H1 (cell line): ENCODE results near the gene CCDC91. TPM values are rescaled to one million over a fixed set of nuclear protein-coding genes. Genes with fewer than 3 reads are reported as not detected.

Experiments
- CTCF ChIA-PET: fragments of 300-600 bp; sonication (Branson Sonifier 250); formaldehyde crosslinking; loops from one replicate; lab custom pipeline; 2021; ENCODE audit not compliant: partially characterized antibody; lab: Charles Lee
- POLR2A ChIA-PET: fragments of 300-600 bp; sonication (Branson Sonifier 250); formaldehyde crosslinking; loops from one replicate; lab custom pipeline; 2021; ENCODE audit warnings: inconsistent platforms; ENCODE audit not compliant: partially characterized antibody; lab: Charles Lee
- DNase-seq, 2 experiments: peaks; one replicate each; pipeline versions ENCODE4 v3.0.0 to v3.0.0-alpha.2; 2010 to 2022; ENCODE audit warnings: low spot score in 2 of 2, low read depth in 1 of 2, mixed read lengths in 1 of 2
- FAIRE-seq: peaks from 2 replicates; lab custom pipeline; 2011; peaks lifted over from hg19 to GRCh38; lab: Jason Lieb, UNC
- H2AFZ ChIP-seq: 2 replicates; pipeline ENCODE4 v1.8.1; 2012; ENCODE audit warnings: low read length, inconsistent platforms
- H2AK5ac ChIP-seq: 2 replicates; pipeline ENCODE4 v1.6.1; 2013; ENCODE audit warnings: low read depth, low read length
- H2BK120ac ChIP-seq: replicated peaks from 2 replicates; pipeline ENCODE3; 2013; ENCODE audit warnings: low read depth, low read length, inconsistent platforms
- H2BK12ac ChIP-seq: 2 replicates; pipeline ENCODE4 v1.6.1; 2013; ENCODE audit warnings: low read depth, low read length
- H2BK15ac ChIP-seq: 2 replicates; pipeline ENCODE4 v1.6.1; 2013; ENCODE audit warnings: low read length
- H2BK20ac ChIP-seq: 2 replicates; pipeline ENCODE4 v1.6.1; 2013; ENCODE audit warnings: low read length
- H2BK5ac ChIP-seq: 2 replicates; pipeline ENCODE4 v1.6.1; 2013; ENCODE audit warnings: low read depth, low read length
- H3K14ac ChIP-seq: 2 replicates; pipeline ENCODE4 v1.6.1; 2013; ENCODE audit warnings: inconsistent platforms; ENCODE audit not compliant: insufficient read length
- H3K18ac ChIP-seq: 2 replicates; pipeline ENCODE4 v1.6.1; 2013; ENCODE audit warnings: low read length; ENCODE audit errors: extremely low read depth
- H3K23ac ChIP-seq: 2 replicates; pipeline ENCODE4 v1.6.1; 2013; ENCODE audit warnings: inconsistent platforms; ENCODE audit not compliant: insufficient read length
- H3K23me2 ChIP-seq: 2 replicates; pipeline ENCODE4 v1.6.1; 2013; ENCODE audit warnings: low read depth, low read length
- H3K27ac ChIP-seq: 2 replicates; pipeline ENCODE4 v1.6.1; 2011; ENCODE audit warnings: low read depth, low read length, inconsistent platforms
- H3K27me3 ChIP-seq, 4 experiments: replicated peaks in 1 of 4; 1 replicate in 1 of 4; 2 replicates in 3 of 4; pipeline versions ENCODE4 v1.6.1 to v1.8.1; 2011 to 2013; ENCODE audit warnings: low read length in 3 of 4, mild to moderate bottlenecking in 3 of 4, inconsistent platforms in 2 of 4, mixed read lengths in 2 of 4, moderate library complexity in 1 of 4; ENCODE audit not compliant: control insufficient read depth in 3 of 4, insufficient read depth in 3 of 4; ENCODE audit errors: extremely low read depth in 1 of 4
- H3K36me3 ChIP-seq, 4 experiments: 2 replicates each; pipeline versions ENCODE4 v1.6.1 to v1.8.1; 2011 to 2013; ENCODE audit warnings: mild to moderate bottlenecking in 4 of 4, low read length in 3 of 4, moderate library complexity in 2 of 4, control low read depth in 1 of 4, inconsistent platforms in 1 of 4; ENCODE audit not compliant: insufficient read depth in 4 of 4, control insufficient read depth in 2 of 4
- H3K4ac ChIP-seq: replicated peaks from 2 replicates; pipeline ENCODE3; 2013; ENCODE audit warnings: low read length, low read depth, mixed read lengths, inconsistent platforms; ENCODE audit not compliant: insufficient read length
- H3K4me1 ChIP-seq, 4 experiments: replicated peaks in 1 of 4; 1 replicate in 1 of 4; 2 replicates in 3 of 4; pipeline versions ENCODE4 v1.6.1 to v1.8.1; 2011 to 2013; ENCODE audit warnings: low read length in 3 of 4, inconsistent platforms in 2 of 4, mixed read lengths in 1 of 4; ENCODE audit not compliant: insufficient read depth in 4 of 4, control insufficient read depth in 3 of 4
- H3K4me2 ChIP-seq, 2 experiments: 2 replicates each; pipeline versions ENCODE4 v1.6.1 to v1.8.1; 2011 to 2013; ENCODE audit warnings: low read depth in 2 of 2, low read length in 2 of 2, control low read depth in 1 of 2, inconsistent platforms in 1 of 2, mild to moderate bottlenecking in 1 of 2; ENCODE audit not compliant: insufficient read depth in 1 of 2
- H3K4me3 ChIP-seq, 4 experiments: fragments of 200-600, 300-600 bp in 1 of 4; sonication (generic), shearing (Covaris generic), sonication (Bioruptor Twin) in 1 of 4; 2 replicates each; pipeline versions ENCODE4 v1.5.1 to v1.8.1; 2011 to 2016; ENCODE audit warnings: low read length in 4 of 4, low read depth in 3 of 4, control low read depth in 2 of 4, inconsistent platforms in 2 of 4, mild to moderate bottlenecking in 2 of 4, mixed read lengths in 1 of 4, moderate library complexity in 1 of 4; ENCODE audit not compliant: insufficient read depth in 2 of 4; ENCODE audit errors: extremely low read depth in 1 of 4
- H3K56ac ChIP-seq: replicated peaks from 2 replicates; pipeline ENCODE3; 2013; ENCODE audit warnings: low read depth, mild to moderate bottlenecking, mixed read lengths, low read length, inconsistent platforms; ENCODE audit not compliant: insufficient read length
- H3K79me1 ChIP-seq: 2 replicates; pipeline ENCODE4 v1.6.1; 2013; ENCODE audit warnings: low read depth, low read length, control low read depth
- H3K79me2 ChIP-seq, 2 experiments: 2 replicates each; pipeline versions ENCODE4 v1.6.1 to v1.8.1; 2012 to 2013; ENCODE audit warnings: low read length in 2 of 2, mild to moderate bottlenecking in 2 of 2, inconsistent platforms in 1 of 2; ENCODE audit not compliant: insufficient read depth in 2 of 2, control insufficient read depth in 1 of 2
- H3K9ac ChIP-seq, 4 experiments: replicated peaks in 1 of 4; 1 replicate in 1 of 4; 2 replicates in 3 of 4; pipeline versions ENCODE4 v1.6.1 to v1.8.1; 2011 to 2013; ENCODE audit warnings: low read depth in 3 of 4, low read length in 3 of 4, control low read depth in 2 of 4, mild to moderate bottlenecking in 2 of 4, moderate library complexity in 2 of 4, inconsistent platforms in 1 of 4; ENCODE audit errors: extremely low read depth in 1 of 4
- H3K9me3 ChIP-seq, 2 experiments: 2 replicates each; pipeline versions ENCODE4 v1.6.1 to v1.8.1; 2012 to 2013; ENCODE audit warnings: mild to moderate bottlenecking in 2 of 2, moderate library complexity in 2 of 2, control low read depth in 1 of 2, inconsistent platforms in 1 of 2, low read depth in 1 of 2, low read length in 1 of 2, mixed read lengths in 1 of 2; ENCODE audit not compliant: insufficient read depth in 2 of 2
- H4K20me1 ChIP-seq, 2 experiments: replicated peaks in 1 of 2; 2 replicates each; pipeline versions ENCODE3 to v1.8.1; 2011 to 2013; ENCODE audit warnings: inconsistent platforms in 2 of 2, low read length in 2 of 2, mild to moderate bottlenecking in 1 of 2; ENCODE audit not compliant: insufficient read depth in 2 of 2, control insufficient read depth in 1 of 2
- H4K5ac ChIP-seq: 2 replicates; pipeline ENCODE4 v1.6.1; 2013; ENCODE audit warnings: low read length, low read depth, mixed read lengths, inconsistent platforms; ENCODE audit not compliant: insufficient read length
- H4K8ac ChIP-seq: 2 replicates; pipeline ENCODE4 v1.8.0; 2013; ENCODE audit warnings: mild to moderate bottlenecking, moderate library complexity, low read length, inconsistent platforms; ENCODE audit not compliant: insufficient read depth; ENCODE audit errors: extremely low read depth
- H4K91ac ChIP-seq: replicated peaks from 2 replicates; pipeline ENCODE3; 2013; ENCODE audit warnings: low read length, mixed read lengths, inconsistent platforms; ENCODE audit not compliant: insufficient read length
- E2F6 ChIP-seq: IDR thresholded peaks from 2 replicates; pipeline ENCODE4 v1.6.1; 2012; ENCODE audit warnings: inconsistent platforms
- FOSL1 ChIP-seq: IDR thresholded peaks from 2 replicates; pipeline ENCODE4 v1.6.1; 2011; ENCODE audit warnings: mild to moderate bottlenecking, low read depth, low read length, moderate library complexity; ENCODE audit not compliant: insufficient read depth
- KDM4A ChIP-seq: IDR thresholded peaks from one replicate; pipeline ENCODE4 v1.7.1; 2012; ENCODE audit warnings: low read depth, mild to moderate bottlenecking, moderate library complexity, low read length, inconsistent platforms; ENCODE audit not compliant: severe bottlenecking
- KDM5A ChIP-seq: fragments of 200-600 bp; IDR thresholded peaks from 2 replicates; pipeline ENCODE4 v1.7.1; 2012; ENCODE audit warnings: mild to moderate bottlenecking, low read length, inconsistent platforms, mixed read lengths
- RAD21 ChIP-seq, 2 experiments: IDR thresholded peaks in 1 of 2; conservative IDR thresholded peaks in 1 of 2; 2 replicates each; pipeline ENCODE4 v1.6.1; 2011; ENCODE audit warnings: low read depth in 2 of 2, low read length in 2 of 2, improper control_type of control experiment in 1 of 2, inconsistent platforms in 1 of 2, mild to moderate bottlenecking in 1 of 2, moderate library complexity in 1 of 2
- SIRT6 ChIP-seq: IDR thresholded peaks from one replicate; pipeline ENCODE4 v1.7.1; 2012; ENCODE audit warnings: low read length, inconsistent platforms
- SIX5 ChIP-seq: IDR thresholded peaks from 2 replicates; pipeline ENCODE4 v1.6.1; 2011; ENCODE audit warnings: mild to moderate bottlenecking, low read depth, low read length
- SP4 ChIP-seq: IDR thresholded peaks from 2 replicates; pipeline ENCODE4 v1.6.1; 2012; ENCODE audit warnings: low read length, inconsistent platforms
- WGBS, 2 experiments: shearing (Covaris generic) in 1 of 2; methylation state at CpG; one replicate each; pipeline versions ENCODE4 v1.1.6 to v1.1.7; 2013 to 2015; ENCODE audit warnings: low lambda C conversion rate in 2 of 2, mixed read lengths in 2 of 2, inconsistent platforms in 1 of 2, low coverage in 1 of 2, missing lambda C conversion rate in 1 of 2; ENCODE audit not compliant: insufficient replicate concordance in 2 of 2, insufficient coverage in 1 of 2, insufficient read length in 1 of 2; ENCODE audit errors: extremely low coverage in 1 of 2, missing lambda C conversion rate in 1 of 2; 5-methylcytosine and 5-hydroxymethylcytosine counted together
- polyA plus RNA-seq, 7 experiments: library from polyadenylated mRNA; depleted of rRNA in 3 of 7; stranded (reverse) in 5 of 7; unstranded in 2 of 7; fragments of >200 nt in 5 of 7; fragments of 200-250 nt in 2 of 7; gene quantifications; 1 replicate in 5 of 7; 2 replicates in 1 of 7; 4 replicates in 1 of 7; pipeline versions ENCODE4 v1.2.1 to v1.2.3, GENCODE V29; 2011 to 2013; ENCODE audit warnings: missing spikeins in 2 of 7, mixed read lengths in 2 of 7
- total RNA-seq: library from RNA; stranded (reverse); fragmentation: NEBNext Ultra II Directional; extraction: Animal tissue kit (Norgen Biotek cat#: 25700); gene quantifications from 2 replicates; pipeline ENCODE4 v1.2.1, GENCODE V29; 2021

The CCDC91 gene
- total and polyA plus RNA-seq, 2 of the 8 experiments (the other 6 are each of a cell fraction or from before 2014, with no cell fraction given), result 8.6 to 23.1 TPM

- CTCF ChIA-PET, result interaction anchor here (0.6 to 1.7 kb wide), 2 partner anchors 8 to 13 kb away, joined by 3 to 5 read pairs; no protein-coding TSS in a partner anchor
- no peak overlapping the region for H3K9ac ChIP-seq
- H3K4me1 ChIP-seq, result no peaks in the 10 kb centered on the region
- H2AK5ac ChIP-seq, result no peak overlapping the region
- no peak overlapping the region for H3K27ac ChIP-seq
- POLR2A ChIA-PET, result no interaction called here
- H3K27me3 ChIP-seq, result no peaks in the 10 kb centered on the region
- no peak overlapping the region for H2BK5ac ChIP-seq
- no peak overlapping the region for H4K8ac ChIP-seq
- no peaks in the 10 kb centered on the region for H4K20me1 ChIP-seq
- no peak for FAIRE-seq
- no peaks in the 10 kb centered on the region for H3K9me3 ChIP-seq
- WGBS, 2 experiments, result 100% methylated on average over 1 of the region's 1 CpG; no CpG with 5 or more reads in 1 of the 2 experiments
- H3K36me3 ChIP-seq, result no peaks in the 10 kb centered on the region
- H4K5ac ChIP-seq, result no peak overlapping the region
- H2BK15ac ChIP-seq, result no peak overlapping the region
- no peaks in the 10 kb centered on the region for H3K23me2 ChIP-seq
- H3K4me3 ChIP-seq, result no peak overlapping the region
- H3K4ac ChIP-seq, result no peak overlapping the region
- no peak overlapping the region for H2AFZ ChIP-seq
- H3K79me1 ChIP-seq, result no peaks in the 10 kb centered on the region
- H2BK20ac ChIP-seq, result no peak overlapping the region
- H3K23ac ChIP-seq, result no peak overlapping the region
- TF ChIP-seq RAD21 (IDR thresholded peaks at IDR 0.05 in 1 of 2, conservative IDR thresholded peaks at IDR 0.05 in 1 of 2; ENCODE audit: low read depth in 2 of 2, low read length in 2 of 2), result no peak
- no peak for TF ChIP-seq SP4
- TF ChIP-seq KDM5A, result no peak
- no peak for TF ChIP-seq SIX5
- no peak for TF ChIP-seq E2F6
- TF ChIP-seq KDM4A, result no peak
- no peak for TF ChIP-seq FOSL1
- no peak for TF ChIP-seq SIRT6
- H3K56ac ChIP-seq, result no peak overlapping the region
- H3K14ac ChIP-seq, result no peak overlapping the region
- no peak overlapping the region for H4K91ac ChIP-seq
- H3K79me2 ChIP-seq, result peaks cover 0 to under 1% of the 10 kb centered on the region in 2 experiments; a peak in 1 of 4 replicates
- H3K4me2 ChIP-seq, result no peak overlapping the region
- no peak overlapping the region for H2BK12ac ChIP-seq
- DNase-seq, result no peak
- no peak overlapping the region for H2BK120ac ChIP-seq
- no peak overlapping the region for H3K18ac ChIP-seq
Observed at GRCh38 chr12:28278499-28278898, 88.2 kb downstream of the CCDC91 start.
